GM21367 (cell line): ENCODE data around the gene UBE2I.

Experiments
- ATAC-seq: cut with Tn5 transposase; IDR thresholded peaks from one replicate; pipeline ENCODE4 v1.9.1; 2021; ENCODE audit not compliant: unreplicated experiment

Gene UBE2I

GRCh38 chr16:1341495-1342420 lies 32.3 kb downstream of the UBE2I start:
- no peak for ATAC-seq

GRCh38 chr16:1342526-1343427 lies 33.3 kb downstream of the UBE2I start:
- peak; percentile 73 for ATAC-seq

- no peak for ATAC-seq
These were observed 34.2 kb downstream of the UBE2I start for GRCh38 chr16:1343428-1344242.

- no peak for ATAC-seq
These were observed 35.1 kb downstream of the UBE2I start for GRCh38 chr16:1344499-1344898.

- no peak for ATAC-seq
These were observed 35.7 kb downstream of the UBE2I start for GRCh38 chr16:1345087-1345486.

GRCh38 chr16:1345651-1346421 lies 36.4 kb downstream of the UBE2I start:
- ATAC-seq, result no peak

GRCh38 chr16:1346422-1347285 lies 37.2 kb downstream of the UBE2I start:
- no peak for ATAC-seq

GRCh38 chr16:1347286-1347855 lies 37.9 kb downstream of the UBE2I start:
- ATAC-seq, result no peak

- no peak for ATAC-seq
These were observed 38.5 kb downstream of the UBE2I start for GRCh38 chr16:1347962-1348361.

- no peak for ATAC-seq
These were observed 39.0 kb downstream of the UBE2I start for GRCh38 chr16:1348441-1348840.

- ATAC-seq, result no peak
These were observed 39.5 kb downstream of the UBE2I start for GRCh38 chr16:1348926-1349325.

GRCh38 chr16:1349351-1349750 lies 39.9 kb downstream of the UBE2I start:
- no peak for ATAC-seq

- ATAC-seq, result no peak
These were observed 40.5 kb downstream of the UBE2I start for GRCh38 chr16:1349951-1350350.

GRCh38 chr16:1350691-1351090 lies 41.3 kb downstream of the UBE2I start:
- no peak for ATAC-seq

GRCh38 chr16:1351215-1351581 lies 41.8 kb downstream of the UBE2I start:
- ATAC-seq, result no peak

GRCh38 chr16:1351582-1352362 lies 42.3 kb downstream of the UBE2I start, which contains the start of the genes GNPTG and TSR3:
Gene GNPTG (plus strand): TSS chr16:1351931. CDS start chr16:1351966, 35 bp downstream.
Gene TSR3 (minus strand): TSS chr16:1351878. CDS start chr16:1351804, 74 bp downstream.
- ATAC-seq, result peak; percentile 46

GRCh38 chr16:1354815-1355540 lies 45.5 kb downstream of the UBE2I start:
- ATAC-seq, result no peak
